ENCODE measurements around the gene ITPKA.

- TF ChIP-seq CTCF (IDR thresholded peaks at IDR 0.05; ENCODE audit: poor library complexity, severe bottlenecking) (no peak), EZH2 (IDR thresholded peaks at IDR 0.05; ENCODE audit: borderline replicate concordance, insufficient read depth, low read length, poor library complexity, severe bottlenecking) (no peak)
Observed at GRCh38 chr15:41462084-41462795, 31.4 kb upstream of the ITPKA start.

All from neural cell (in vitro differentiated cells).